ENCODE data around the gene CYP4V2. TPM values are rescaled to one million over a fixed set of nuclear protein-coding genes. Genes with fewer than 3 reads are reported as not detected.

The CYP4V2 gene
- total and polyA plus RNA-seq, 2 donors (not counting 1 experiment from before 2014, with no cell fraction given) = 9.5 to 18.3 TPM

DNA sequence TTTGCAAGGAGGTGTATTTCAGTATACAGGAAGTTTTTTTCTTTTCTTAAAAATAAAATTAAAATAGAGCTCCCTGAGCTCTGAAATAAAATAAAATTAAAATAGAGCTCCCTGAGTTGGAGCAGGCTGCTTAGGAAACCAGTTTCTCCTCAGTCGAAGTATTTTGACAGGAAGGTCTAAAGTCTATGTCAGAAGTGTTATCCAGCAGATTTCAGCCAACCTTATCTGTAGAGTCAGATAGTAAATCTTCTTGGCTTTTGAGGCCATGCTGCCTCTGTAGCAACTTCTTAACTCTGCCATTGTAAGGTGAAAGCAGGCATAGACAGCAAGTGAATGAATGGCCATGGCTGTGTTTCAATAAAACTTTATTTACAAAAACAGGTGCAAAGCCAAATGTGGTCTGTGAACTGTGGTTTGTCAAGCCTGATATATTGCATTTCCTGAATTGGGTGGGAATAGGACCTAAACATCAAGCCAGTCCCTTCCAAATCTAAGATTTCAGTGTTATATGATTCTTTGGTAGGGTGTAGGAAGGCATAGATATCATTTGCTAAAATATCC is 26.4 kb downstream of the CYP4V2 start:
- Histone ChIP-seq H3K9me3 (ENCODE audit: control extremely low read depth in 1 of 3, control insufficient read depth in 2 of 3, insufficient read depth in 1 of 3, low read length in 2 of 3) (no peaks in the 10 kb centered on the region), H3K36me3 (replicated peaks in 1 of 2; ENCODE audit: control extremely low read depth in 1 of 2, control insufficient read depth in 1 of 2, extremely low read depth in 1 of 2, insufficient read depth in 2 of 2, low read length in 1 of 2) (no peaks in the 10 kb centered on the region), H4K20me1 (ENCODE audit: control insufficient read depth, insufficient read depth, low read length, poor library complexity, severe bottlenecking) (no peaks in the 10 kb centered on the region), H3K27ac (ENCODE audit: low read length in 2 of 2) (no peak overlapping the region), H3K4me2 (replicated peaks; ENCODE audit: low read depth, low read length, poor library complexity, severe bottlenecking) (no peak overlapping the region), H3K9ac (ENCODE audit: low read length) (no peak overlapping the region), H3K79me2 (ENCODE audit: control insufficient read depth, insufficient read depth, low read length) (no peaks in the 10 kb centered on the region), H3K27me3 (replicated peaks in 1 of 4; ENCODE audit: control extremely low read depth in 1 of 4, control insufficient read depth in 3 of 4, insufficient read depth in 4 of 4, low read length in 3 of 4) (peaks cover 0 to 3% (median 0%) of the 10 kb centered on the region in 4 experiments), H3K4me3 (ENCODE audit: control extremely low read depth in 1 of 5, extremely low read depth in 1 of 5, insufficient read depth in 1 of 5, low read depth in 2 of 5, low read length in 4 of 5) (no peak overlapping the region), H3K4me1 (ENCODE audit: control insufficient read depth in 2 of 2, insufficient read depth in 2 of 2, low read length in 2 of 2) (no peaks in the 10 kb centered on the region), H2AFZ (ENCODE audit: insufficient read depth, low read depth, low read length, poor library complexity, severe bottlenecking) (no peak overlapping the region)
- H3K27me3 Mint-ChIP-seq = peaks cover 24% of the 10 kb centered on the region
- intact Hi-C loops (cut with micrococcal nuclease) = no loop called here
- DNase-seq (no peak), ATAC-seq (ENCODE audit: low read depth) (no peak)
- POLR2A ChIA-PET = no interaction called here
- no peak for TF ChIP-seq EZH2 (IDR thresholded peaks at IDR 0.05; ENCODE audit: borderline replicate concordance, insufficient read depth, low read depth, low read length, poor library complexity, severe bottlenecking)
- TF ChIP-seq, protein P1, sequence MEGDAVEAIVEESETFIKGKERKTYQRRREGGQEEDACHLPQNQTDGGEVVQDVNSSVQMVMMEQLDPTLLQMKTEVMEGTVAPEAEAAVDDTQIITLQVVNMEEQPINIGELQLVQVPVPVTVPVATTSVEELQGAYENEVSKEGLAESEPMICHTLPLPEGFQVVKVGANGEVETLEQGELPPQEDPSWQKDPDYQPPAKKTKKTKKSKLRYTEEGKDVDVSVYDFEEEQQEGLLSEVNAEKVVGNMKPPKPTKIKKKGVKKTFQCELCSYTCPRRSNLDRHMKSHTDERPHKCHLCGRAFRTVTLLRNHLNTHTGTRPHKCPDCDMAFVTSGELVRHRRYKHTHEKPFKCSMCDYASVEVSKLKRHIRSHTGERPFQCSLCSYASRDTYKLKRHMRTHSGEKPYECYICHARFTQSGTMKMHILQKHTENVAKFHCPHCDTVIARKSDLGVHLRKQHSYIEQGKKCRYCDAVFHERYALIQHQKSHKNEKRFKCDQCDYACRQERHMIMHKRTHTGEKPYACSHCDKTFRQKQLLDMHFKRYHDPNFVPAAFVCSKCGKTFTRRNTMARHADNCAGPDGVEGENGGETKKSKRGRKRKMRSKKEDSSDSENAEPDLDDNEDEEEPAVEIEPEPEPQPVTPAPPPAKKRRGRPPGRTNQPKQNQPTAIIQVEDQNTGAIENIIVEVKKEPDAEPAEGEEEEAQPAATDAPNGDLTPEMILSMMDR (IDR thresholded peaks at IDR 0.05) = no peak
- H3K27ac Mint-ChIP-seq = no peak overlapping the region
- H3K4me1 Mint-ChIP-seq = no peaks in the 10 kb centered on the region
- 100% methylated on average over 1 of the region's 1 CpG for WGBS (ENCODE audit: insufficient coverage)
- CTCF ChIA-PET = interaction anchor here (0.6 kb wide), 1 partner anchor 155 kb away, joined by 3 read pairs; no protein-coding TSS in a partner anchor
- no peaks in the 10 kb centered on the region for H3K9me3 Mint-ChIP-seq (ENCODE audit: insufficient read depth)
- H3K4me3 Mint-ChIP-seq = no peak overlapping the region

DNA sequence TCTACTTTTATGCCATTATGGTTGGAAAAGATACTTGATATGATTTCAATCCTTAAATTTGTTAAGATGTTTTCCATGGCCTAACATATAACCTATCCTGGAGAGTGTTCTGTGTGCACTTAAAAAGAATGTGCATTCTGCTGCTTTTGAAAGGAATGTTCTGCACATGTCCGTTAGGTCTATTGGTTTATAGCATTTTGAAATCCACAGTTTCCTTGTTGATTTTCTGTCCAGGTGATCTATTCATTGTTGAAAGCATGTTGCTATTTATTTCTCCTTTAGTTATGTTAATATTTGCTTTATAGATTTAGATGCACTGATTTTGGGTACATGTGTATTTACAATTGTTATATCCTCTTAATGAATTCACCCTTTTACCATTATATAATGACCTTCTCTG is 30.3 kb downstream of the CYP4V2 start:
- Histone ChIP-seq H3K4me2 (replicated peaks; ENCODE audit: low read depth, low read length, poor library complexity, severe bottlenecking) (no peak overlapping the region), H3K79me2 (ENCODE audit: control insufficient read depth, insufficient read depth, low read length) (no peaks in the 10 kb centered on the region), H3K36me3 (replicated peaks in 1 of 2; ENCODE audit: control extremely low read depth in 1 of 2, control insufficient read depth in 1 of 2, extremely low read depth in 1 of 2, insufficient read depth in 2 of 2, low read length in 1 of 2) (no peaks in the 10 kb centered on the region), H3K27me3 (replicated peaks in 1 of 4; ENCODE audit: control extremely low read depth in 1 of 4, control insufficient read depth in 3 of 4, insufficient read depth in 4 of 4, low read length in 3 of 4) (no peaks in the 10 kb centered on the region), H3K27ac (ENCODE audit: low read length in 2 of 2) (no peak overlapping the region), H3K4me3 (ENCODE audit: control extremely low read depth in 1 of 5, extremely low read depth in 1 of 5, insufficient read depth in 1 of 5, low read depth in 2 of 5, low read length in 4 of 5) (no peak overlapping the region), H2AFZ (ENCODE audit: insufficient read depth, low read depth, low read length, poor library complexity, severe bottlenecking) (no peak overlapping the region), H4K20me1 (ENCODE audit: control insufficient read depth, insufficient read depth, low read length, poor library complexity, severe bottlenecking) (no peaks in the 10 kb centered on the region), H3K9ac (ENCODE audit: low read length) (no peak overlapping the region), H3K4me1 (ENCODE audit: control insufficient read depth in 2 of 2, insufficient read depth in 2 of 2, low read length in 2 of 2) (no peaks in the 10 kb centered on the region), H3K9me3 (ENCODE audit: control extremely low read depth in 1 of 3, control insufficient read depth in 2 of 3, insufficient read depth in 1 of 3, low read length in 2 of 3) (peaks cover 2 to 18% (median 9%) of the 10 kb centered on the region in 3 donors)
- DNase-seq (no peak), ATAC-seq (ENCODE audit: low read depth) (no peak)
- Mint-ChIP-seq H3K9me3 (ENCODE audit: insufficient read depth) (peaks cover 9% of the 10 kb centered on the region), H3K27me3 (peaks cover 26% of the 10 kb centered on the region), H3K4me1 (no peaks in the 10 kb centered on the region), H3K4me3 (no peak overlapping the region), H3K27ac (no peak overlapping the region)
- ChIA-PET CTCF (no interaction called here), POLR2A (no interaction called here)
- TF ChIP-seq, protein P1 (IDR thresholded peaks at IDR 0.05) = no peak
- no peak for TF ChIP-seq EZH2 (IDR thresholded peaks at IDR 0.05; ENCODE audit: borderline replicate concordance, insufficient read depth, low read depth, low read length, poor library complexity, severe bottlenecking)
- intact Hi-C loops (cut with micrococcal nuclease) = no loop called here
- 100% methylated on average over 1 of the region's 1 CpG for WGBS (ENCODE audit: insufficient coverage)

All from B cell (primary cell).